ENCODE measurements around the gene ZNF169. TPM values are rescaled to one million over a fixed set of nuclear protein-coding genes. Genes with fewer than 3 reads are reported as not detected.

The ZNF169 gene
- total and polyA plus RNA-seq, 4 donors = 0.75 to 4.6 (median 1.4) TPM

GRCh38 chr9:94280409-94280989, 21.4 kb downstream of the ZNF169 start:
- TF ChIP-seq GABPA (IDR thresholded peaks at IDR 0.05 in 1 of 2, conservative IDR thresholded peaks at IDR 0.05 in 1 of 2) = no peak
- TF ChIP-seq REST (IDR thresholded peaks at IDR 0.05) = no peak
- TF ChIP-seq HNF4G (IDR thresholded peaks at IDR 0.05) = no peak
- TF ChIP-seq CTCF (IDR thresholded peaks at IDR 0.05; ENCODE audit: low read depth, low read length, missing input control) = no peak
- TF ChIP-seq FOXA1 (IDR thresholded peaks at IDR 0.05) = no peak
- peaks cover 0 to 7% (median 0%) of the 10 kb centered on the region in 4 donors for H3K9me3 ChIP-seq (ENCODE audit: control insufficient read depth in 4 of 4, low read length in 3 of 4)
- no peak overlapping the region for H3K4me3 ChIP-seq (ENCODE audit: low read depth in 1 of 3, low read length in 3 of 3)
- no peak overlapping the region for H3K27ac ChIP-seq (ENCODE audit: low read depth in 1 of 2, low read length in 2 of 2)
- no peaks in the 10 kb centered on the region for H3K4me1 ChIP-seq (ENCODE audit: control insufficient read depth in 4 of 4, insufficient read depth in 4 of 4, low read length in 3 of 4)
- no peak for DNase-seq (ENCODE audit: low spot score)
- H3K9ac ChIP-seq (ENCODE audit: low read depth in 1 of 2, low read length in 2 of 2) = no peak overlapping the region
- H3K27me3 ChIP-seq (ENCODE audit: control insufficient read depth in 4 of 4, insufficient read depth in 4 of 4, low read length in 3 of 4) = no peaks in the 10 kb centered on the region
- peaks cover 2 to 18% (median 9%) of the 10 kb centered on the region in 4 donors for H3K36me3 ChIP-seq (ENCODE audit: control insufficient read depth in 4 of 4, insufficient read depth in 3 of 4, low read depth in 1 of 4, low read length in 3 of 4)
- 97% methylated on average over 9 of the region's 9 CpGs for WGBS

GRCh38 chr9:94281101-94281500, 22.0 kb downstream of the ZNF169 start:
- no peaks in the 10 kb centered on the region for H3K4me1 ChIP-seq (ENCODE audit: control insufficient read depth in 4 of 4, insufficient read depth in 4 of 4, low read length in 3 of 4)
- H3K27me3 ChIP-seq (ENCODE audit: control insufficient read depth in 4 of 4, insufficient read depth in 4 of 4, low read length in 3 of 4) = no peaks in the 10 kb centered on the region
- peaks cover 0 to 7% (median 0%) of the 10 kb centered on the region in 4 donors for H3K9me3 ChIP-seq (ENCODE audit: control insufficient read depth in 4 of 4, low read length in 3 of 4)
- peaks cover 2 to 18% (median 9%) of the 10 kb centered on the region in 4 donors for H3K36me3 ChIP-seq (ENCODE audit: control insufficient read depth in 4 of 4, insufficient read depth in 3 of 4, low read depth in 1 of 4, low read length in 3 of 4)
- DNase-seq (ENCODE audit: low spot score) = no peak
- no peak overlapping the region for H3K4me3 ChIP-seq (ENCODE audit: low read depth in 1 of 3, low read length in 3 of 3)
- H3K27ac ChIP-seq (ENCODE audit: low read depth in 1 of 2, low read length in 2 of 2) = no peak overlapping the region
- H3K9ac ChIP-seq (ENCODE audit: low read depth in 1 of 2, low read length in 2 of 2) = no peak overlapping the region
- TF ChIP-seq JUND (IDR thresholded peaks at IDR 0.05) (no peak), FOXA1 (IDR thresholded peaks at IDR 0.05) (no peak), YY1 (IDR thresholded peaks at IDR 0.05) (no peak), CTCF (IDR thresholded peaks at IDR 0.05; ENCODE audit: low read depth, low read length, missing input control) (no peak), MAX (IDR thresholded peaks at IDR 0.05) (no peak), HNF4G (IDR thresholded peaks at IDR 0.05) (no peak), ATF3 (IDR thresholded peaks at IDR 0.05) (no peak)
